Measurements from ENCODE around the gene MAL.

Gene MAL

DNA sequence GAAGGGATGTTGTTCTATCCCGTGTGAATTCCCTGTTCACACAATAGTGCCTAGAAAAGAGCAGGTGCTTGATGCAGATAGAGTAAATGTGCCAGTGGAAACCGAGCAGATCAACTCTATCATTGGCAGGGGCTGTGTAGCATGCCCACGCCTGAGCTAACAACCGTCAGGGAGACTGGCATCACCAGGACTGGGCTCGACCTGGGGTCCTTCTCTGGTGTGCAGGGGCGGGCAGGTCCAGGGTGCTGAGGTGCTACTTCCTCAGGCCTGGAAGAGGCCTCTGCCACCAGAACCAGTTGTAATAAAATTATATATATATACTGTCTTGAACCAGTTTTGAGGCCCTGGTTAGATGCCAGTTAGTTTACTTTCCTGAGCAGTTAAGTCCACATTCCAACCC, 11.8 kb upstream of the MAL start:
- intact Hi-C loops (cut with DNase I): no loop called here
- no peak for DNase-seq

DNA sequence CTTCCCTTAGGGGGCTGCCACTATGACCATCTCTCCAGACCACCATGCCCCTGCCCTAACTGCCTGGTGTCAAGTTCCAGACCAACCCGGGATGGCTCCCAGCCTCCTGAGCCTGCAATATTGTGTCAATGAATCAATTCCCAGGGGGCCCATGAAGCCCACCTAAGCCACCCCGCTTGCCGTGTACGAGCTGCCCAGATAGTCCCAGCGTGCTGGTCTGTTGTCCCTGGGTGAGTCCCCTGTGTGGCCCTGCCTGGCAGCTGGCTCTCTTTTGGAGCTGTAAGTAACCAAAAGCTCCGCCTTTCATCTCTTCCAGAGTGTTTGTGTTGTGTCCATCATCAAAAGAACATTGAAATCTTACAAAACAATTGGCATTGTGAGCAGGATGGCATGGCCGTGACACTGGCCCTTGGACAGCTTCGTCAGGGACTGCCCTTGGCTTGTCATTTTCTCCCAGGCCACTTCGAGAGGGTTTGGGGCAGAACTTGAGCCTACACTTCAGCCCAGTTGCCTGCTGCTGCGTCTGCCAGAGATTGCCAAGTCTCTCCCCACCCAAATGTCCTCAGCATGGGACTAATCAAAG, 11.3 kb upstream of the MAL start:
- intact Hi-C loops (cut with DNase I): no loop called here
- DNase-seq: peak in 1 of 10 donors; percentile 89

DNA sequence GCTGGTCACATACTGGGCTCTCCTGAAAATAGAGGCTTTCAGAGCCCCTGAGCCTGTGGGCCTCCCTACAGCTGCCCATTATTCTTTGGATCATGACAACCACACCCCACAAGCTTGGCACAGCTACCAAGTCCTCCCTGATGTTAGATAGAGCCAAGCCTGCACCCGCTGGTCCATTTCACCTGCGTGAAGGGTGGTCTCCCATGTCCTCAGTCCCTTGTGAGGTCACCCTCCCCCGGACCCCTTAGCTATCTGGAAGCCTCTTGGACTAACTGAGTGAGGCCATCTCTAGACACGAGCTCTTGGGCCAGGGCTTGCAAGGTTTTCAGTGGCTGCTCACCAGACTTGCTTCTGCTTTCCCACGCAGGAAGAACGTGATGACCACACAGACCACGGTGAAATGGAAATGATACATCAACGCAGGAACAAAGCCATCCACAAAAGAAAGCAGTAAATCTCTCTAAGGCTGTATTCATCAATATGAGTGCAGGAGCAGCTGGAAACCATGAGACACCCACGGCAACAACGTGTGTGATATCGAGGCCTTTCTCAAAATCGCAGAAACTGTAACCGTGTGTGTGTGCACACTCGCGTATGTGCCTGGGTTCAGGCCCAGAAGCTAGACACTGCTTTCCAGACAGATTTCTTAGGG, 10.1 kb upstream of the MAL start:
- intact Hi-C loops (cut with DNase I): no loop called here
- DNase-seq: peak in 1 of 10 donors; percentile 70

DNA sequence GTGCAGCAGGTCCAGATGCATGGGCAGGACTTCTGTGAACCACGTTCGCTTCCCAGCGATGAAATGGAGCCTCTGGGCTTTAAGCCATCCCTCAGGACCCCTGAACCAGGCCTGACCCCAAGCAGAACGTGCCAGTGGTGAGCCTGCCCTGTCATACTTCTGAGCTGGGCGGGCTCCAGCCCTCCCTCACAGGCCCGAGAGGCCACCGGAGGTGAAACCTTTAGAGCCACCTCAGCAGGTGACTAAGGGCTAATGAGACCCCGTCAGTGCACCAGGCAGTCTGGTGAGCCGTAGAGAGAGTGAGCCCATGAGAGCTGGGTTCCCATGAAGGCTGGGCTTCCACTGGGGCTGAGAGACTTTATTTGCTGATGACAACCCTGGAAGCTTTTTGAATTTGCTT, 8.9 kb upstream of the MAL start:
- intact Hi-C loops (cut with DNase I): no loop called here

DNA sequence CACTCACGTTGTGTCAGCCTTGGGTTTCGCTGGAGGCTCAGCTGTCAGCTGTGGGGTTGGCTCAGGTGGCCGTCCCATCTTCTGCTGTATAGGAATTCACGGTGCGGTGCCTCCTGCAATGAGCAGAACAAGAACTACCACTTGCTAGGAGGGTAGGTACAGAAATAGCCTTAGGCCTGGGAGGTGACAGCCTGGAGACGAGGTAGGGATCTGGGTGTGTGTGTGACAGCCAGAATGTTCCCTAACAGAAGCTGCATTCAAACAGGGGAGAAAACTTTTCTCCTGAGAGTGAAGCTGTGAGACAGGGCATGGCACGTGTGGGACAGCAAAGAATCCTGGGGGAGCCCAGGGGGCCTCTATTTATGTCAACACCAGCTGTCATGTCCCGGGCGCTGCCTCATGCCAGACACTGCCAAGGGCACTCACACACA, 8.4 kb upstream of the MAL start:
- peak in 3 of 10 donors; percentile 41 to 76 (median 69) for DNase-seq
- intact Hi-C loops (cut with DNase I): no loop called here

More for the DNA sequence above, 8.9 kb upstream of the MAL start:
- DNase-seq: peak in 3 of 10 donors; percentile 8 to 76 (median 41)

- intact Hi-C loops (cut with DNase I): no loop called here
- DNase-seq: peak in 3 of 10 donors; percentile 41 to 83 (median 63)
Measured at GRCh38 chr2:95017836-95018235, 7.7 kb upstream of the MAL start.

DNA sequence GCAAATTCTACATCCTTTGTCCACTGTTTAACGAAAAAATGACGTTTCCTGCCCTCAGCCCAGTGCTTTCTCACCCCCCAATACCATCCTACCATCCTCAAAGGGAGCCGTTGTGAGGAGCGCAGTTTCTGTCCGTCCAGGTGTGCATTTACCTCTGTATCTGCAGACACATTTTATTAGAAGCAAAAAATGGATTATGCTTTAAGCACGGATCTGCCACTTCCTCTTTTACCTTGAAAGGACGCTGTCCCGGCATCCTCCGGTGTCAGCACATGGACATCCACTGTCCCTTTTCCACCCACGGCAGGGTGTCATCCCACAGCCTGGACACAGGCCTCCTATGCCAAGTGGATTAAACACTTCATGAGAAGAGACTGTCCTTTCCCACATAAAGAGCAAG, 7.2 kb upstream of the MAL start:
- DNase-seq: peak in 3 of 10 donors; percentile 43 to 49 (median 45)
- intact Hi-C loops (cut with DNase I): no loop called here

DNA sequence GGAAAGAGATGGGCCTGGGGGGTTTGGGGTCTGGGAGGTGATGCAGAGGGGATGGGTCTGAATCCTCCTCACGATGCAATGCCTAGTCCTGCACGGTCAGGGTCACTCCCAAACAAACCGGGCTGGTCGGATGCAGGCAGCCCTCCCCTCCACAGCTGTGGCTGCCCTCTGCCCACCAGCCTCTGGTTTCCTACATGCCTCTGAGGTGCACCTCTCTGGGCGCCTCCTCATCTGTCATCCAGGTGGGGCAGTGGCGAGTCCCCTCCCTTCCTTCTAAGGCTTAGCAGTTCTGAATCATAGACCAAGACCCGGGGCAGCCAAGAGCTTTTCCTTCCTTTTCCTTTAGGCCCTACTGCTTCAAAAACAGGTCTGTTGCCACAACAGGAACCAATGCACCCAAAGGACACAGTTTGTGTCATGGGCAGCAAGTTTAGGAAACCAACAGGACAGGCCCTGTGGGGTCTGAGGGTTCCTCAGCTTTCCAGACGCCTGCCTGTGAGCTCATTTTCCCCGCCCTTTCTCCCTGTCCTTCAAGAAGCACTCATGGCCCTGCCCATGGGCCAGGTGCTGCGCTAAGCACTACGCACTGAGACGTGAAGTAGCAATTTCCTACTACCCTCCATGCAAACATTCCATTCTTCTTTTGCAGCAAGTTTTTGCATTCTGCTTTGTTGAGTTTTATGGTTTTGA, 6.5 kb upstream of the MAL start:
- intact Hi-C loops (cut with DNase I): no loop called here
- DNase-seq: peak in 3 of 10 donors; percentile 19 to 77 (median 74)

DNA sequence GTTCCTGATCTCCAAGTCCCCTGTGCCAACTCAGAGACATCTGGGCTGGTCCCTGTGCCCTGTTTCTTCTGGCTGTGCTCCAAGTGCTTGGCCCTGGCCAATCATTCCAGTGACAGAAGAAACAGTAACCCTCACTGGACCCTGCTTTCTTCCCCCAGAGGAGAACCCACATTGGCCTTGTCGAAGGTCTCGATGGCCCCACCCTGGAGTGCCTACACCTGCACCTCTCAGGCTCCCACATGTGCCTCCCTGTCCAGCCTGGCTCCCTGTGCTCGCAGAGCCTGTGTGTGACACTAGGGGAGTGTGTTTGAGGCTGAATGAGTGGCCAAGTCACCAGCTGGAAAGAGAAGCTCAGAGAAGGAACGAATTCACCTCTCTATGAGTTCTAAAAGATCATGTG, 5.9 kb upstream of the MAL start:
- intact Hi-C loops (cut with DNase I): no loop called here
- peak in 2 of 10 donors; percentile 26 to 45 for DNase-seq

GRCh38 chr2:95020275-95021022, 5.1 kb upstream of the MAL start:
- intact Hi-C loops (cut with DNase I): loop anchor here (5.0 kb wide), 1 partner anchor 37 kb away; no protein-coding TSS in a partner anchor

GRCh38 chr2:95021023-95021416, 4.5 kb upstream of the MAL start:
- DNase-seq: peak in 3 of 10 donors; percentile 10 to 33 (median 28)
- intact Hi-C loops (cut with DNase I): loop anchor here (5.0 kb wide), 1 partner anchor 36 kb away; no protein-coding TSS in a partner anchor

More at GRCh38 chr2:95020275-95021022, 5.1 kb upstream of the MAL start:
- DNase-seq: peak in 1 of 10 donors; percentile 49

- intact Hi-C loops (cut with DNase I): loop anchor here (1.0 to 5.0 kb wide), 2 partner anchors 35 to 55 kb away; no protein-coding TSS in a partner anchor
- peak in 5 of 10 donors; percentile 59 to 93 (median 78) for DNase-seq
Measured at GRCh38 chr2:95021847-95022246, 3.7 kb upstream of the MAL start.

- intact Hi-C loops (cut with DNase I): loop anchor here (1.0 to 5.0 kb wide), 3 partner anchors 35 to 93 kb away; no protein-coding TSS in a partner anchor
- DNase-seq: peak; percentile 81 to 97 (median 88)
Measured at GRCh38 chr2:95022309-95023221, 2.9 kb upstream of the MAL start.

- intact Hi-C loops (cut with DNase I): loop anchor here (1.0 to 5.0 kb wide), 2 partner anchors 34 to 92 kb away; no protein-coding TSS in a partner anchor
Measured at GRCh38 chr2:95023222-95023597, 2.3 kb upstream of the MAL start.

DNA sequence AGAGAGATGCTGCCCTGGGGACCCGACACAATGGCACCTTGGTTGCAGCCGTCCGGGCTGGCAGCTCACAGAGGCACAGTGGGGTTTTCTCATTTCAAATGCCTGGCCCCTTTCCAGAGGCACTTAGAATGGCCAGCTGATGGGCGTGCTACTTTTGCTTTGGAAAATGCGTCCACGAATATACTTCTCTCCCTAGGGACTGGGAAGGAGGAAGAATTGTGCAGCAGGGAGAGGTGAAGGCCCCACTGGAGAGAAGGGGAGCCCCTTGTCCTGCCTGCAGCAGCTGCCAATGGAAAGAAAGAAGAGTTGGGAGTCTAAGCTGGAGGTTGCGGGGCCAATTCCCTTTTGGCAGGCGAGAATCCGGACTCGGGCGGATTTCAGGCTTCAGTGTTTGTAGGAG, 1.1 kb upstream of the MAL start:
- intact Hi-C loops (cut with DNase I): loop anchor here (5.0 kb wide), 1 partner anchor 33 kb away; no protein-coding TSS in a partner anchor
- peak in 6 of 10 donors; percentile 42 to 91 (median 56) for DNase-seq

More at GRCh38 chr2:95023222-95023597, 2.3 kb upstream of the MAL start:
- DNase-seq: peak in 2 of 10 donors; percentile 22 to 75

DNA sequence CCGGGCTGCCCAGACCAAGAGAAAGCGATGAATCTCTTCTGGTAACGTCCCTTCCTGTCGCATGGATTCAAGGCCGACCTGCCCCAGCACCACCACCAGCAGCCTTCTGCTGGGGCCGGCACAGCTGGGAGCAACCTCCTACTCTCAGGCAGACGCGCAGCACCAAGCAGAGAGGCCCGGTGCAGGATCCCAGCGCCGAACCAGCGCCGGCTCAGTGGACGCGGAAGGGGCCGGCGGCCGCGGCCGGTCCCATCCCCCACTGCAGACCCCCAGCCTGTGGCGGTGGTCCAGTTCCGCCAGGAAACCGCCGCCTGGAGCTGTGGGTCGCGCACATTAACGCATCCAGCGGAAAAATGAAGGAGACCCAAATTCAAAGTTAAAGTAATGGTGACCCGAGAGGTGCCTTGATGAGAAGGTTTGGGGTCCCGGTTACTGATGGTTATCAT, 525 bp upstream of the MAL start:
- intact Hi-C loops (cut with DNase I): loop anchor here (5.0 kb wide), 1 partner anchor 32 kb away; no protein-coding TSS in a partner anchor
- peak in 3 of 10 donors; percentile 53 to 90 (median 72) for DNase-seq

DNA sequence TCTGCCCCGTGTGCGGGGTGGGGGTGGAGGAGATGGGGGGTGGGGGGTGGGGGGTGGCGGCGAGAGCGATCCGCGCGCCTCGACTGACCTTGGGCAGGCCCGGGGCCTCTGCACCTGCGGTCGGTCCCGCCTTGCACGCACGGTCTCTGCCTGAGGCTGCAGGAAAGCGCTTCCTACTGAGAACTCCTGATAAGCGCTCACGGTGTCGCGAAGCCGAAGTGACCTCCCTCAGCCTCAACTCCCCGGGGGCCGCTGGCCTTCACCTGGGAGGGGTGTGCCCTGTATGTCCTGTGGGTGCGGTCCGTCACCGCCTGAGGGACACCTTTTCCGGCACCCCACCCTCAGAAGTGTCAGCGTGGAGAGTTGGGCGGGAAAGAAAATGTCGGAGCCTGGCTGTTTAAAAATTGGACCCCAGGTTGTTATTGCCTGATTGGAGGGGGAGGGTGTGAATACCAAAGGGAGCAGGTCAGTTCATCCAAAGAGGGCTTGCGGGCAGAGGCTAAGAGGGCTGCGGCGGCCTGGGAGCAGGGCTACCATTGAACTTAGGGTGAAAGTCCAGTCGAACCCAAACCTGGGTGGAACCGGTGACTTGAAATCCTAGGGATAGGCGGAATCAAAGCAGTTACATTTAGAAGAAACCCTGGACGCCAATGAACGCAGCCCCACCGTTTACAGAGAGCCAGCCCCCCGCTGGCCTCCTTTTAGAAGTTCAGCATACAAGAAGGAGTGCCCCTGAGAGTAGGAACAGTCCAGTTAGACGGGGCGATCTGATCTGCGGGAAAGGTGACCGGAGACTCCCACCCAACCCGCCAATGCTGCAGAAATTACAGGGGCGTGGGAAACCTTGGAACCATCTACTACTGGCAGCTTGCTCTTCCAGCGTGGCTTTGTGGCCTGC, 1.2 kb downstream of the MAL start:
- intact Hi-C loops (cut with DNase I): no loop called here
- peak in 2 of 10 donors; percentile 79 to 88 for DNase-seq

DNA sequence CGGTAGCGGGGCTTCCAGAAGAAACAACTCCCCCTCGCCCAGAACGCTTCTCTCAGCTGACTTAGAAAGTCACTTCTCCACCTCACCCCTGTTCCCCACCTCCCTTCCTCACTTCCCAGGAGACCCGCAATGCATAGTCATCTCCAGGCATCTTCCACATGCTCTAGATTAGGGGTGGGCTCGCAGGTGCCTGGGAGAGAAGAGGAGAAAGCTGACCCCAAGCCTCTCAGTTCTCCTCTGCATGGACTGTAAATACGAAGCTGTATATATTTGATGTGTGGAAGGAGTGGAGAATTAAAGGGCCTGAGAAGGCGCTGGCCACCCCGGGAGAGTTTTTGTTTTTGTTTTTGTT, 1.8 kb downstream of the MAL start:
- DNase-seq: no peak
- intact Hi-C loops (cut with DNase I): no loop called here

Measured in posterior cingulate gyrus (tissue), 11 donors.